ENCODE results near the gene SFXN3. TPM values are rescaled to one million over a fixed set of nuclear protein-coding genes. Genes with fewer than 3 reads are reported as not detected.

SFXN3 gene
- total and polyA plus RNA-seq, 7 donors = 9.5 to 57.1 (median 17.5) TPM

GRCh38 chr10:100996678-100997359, 34.2 kb upstream of the SFXN3 start:
- Histone ChIP-seq H3K27me3 (no peaks in the 10 kb centered on the region), H3K27ac (peak overlapping the region; percentile 99 to 100 (median 100)), H3K36me3 (peaks cover 0 to 14% (median 2%) of the 10 kb centered on the region in 4 donors), H3K4me3 (peak overlapping the region; percentile 80 to 90 (median 90)), H3K9me3 (no peaks in the 10 kb centered on the region), H3K4me1 (peaks cover 0 to 39% (median 31%) of the 10 kb centered on the region in 4 donors)
- peak; percentile 75 for DNase-seq
- WGBS, 2 donors = 3 to 4% methylated on average over 46 of the region's 46 CpGs
- TF ChIP-seq POLR2A (IDR thresholded peaks at IDR 0.05) (no peak), CTCF (IDR thresholded peaks at IDR 0.05) (no peak), EP300 (IDR thresholded peaks at IDR 0.05) (no peak), POLR2AphosphoS5 (IDR thresholded peaks at IDR 0.05) (no peak)
- intact Hi-C loops (cut with DNase I) = loop anchor here (5.0 kb wide), 1 partner anchor 85 kb away; the partner anchor contains the start of gene SLF2

DNA sequence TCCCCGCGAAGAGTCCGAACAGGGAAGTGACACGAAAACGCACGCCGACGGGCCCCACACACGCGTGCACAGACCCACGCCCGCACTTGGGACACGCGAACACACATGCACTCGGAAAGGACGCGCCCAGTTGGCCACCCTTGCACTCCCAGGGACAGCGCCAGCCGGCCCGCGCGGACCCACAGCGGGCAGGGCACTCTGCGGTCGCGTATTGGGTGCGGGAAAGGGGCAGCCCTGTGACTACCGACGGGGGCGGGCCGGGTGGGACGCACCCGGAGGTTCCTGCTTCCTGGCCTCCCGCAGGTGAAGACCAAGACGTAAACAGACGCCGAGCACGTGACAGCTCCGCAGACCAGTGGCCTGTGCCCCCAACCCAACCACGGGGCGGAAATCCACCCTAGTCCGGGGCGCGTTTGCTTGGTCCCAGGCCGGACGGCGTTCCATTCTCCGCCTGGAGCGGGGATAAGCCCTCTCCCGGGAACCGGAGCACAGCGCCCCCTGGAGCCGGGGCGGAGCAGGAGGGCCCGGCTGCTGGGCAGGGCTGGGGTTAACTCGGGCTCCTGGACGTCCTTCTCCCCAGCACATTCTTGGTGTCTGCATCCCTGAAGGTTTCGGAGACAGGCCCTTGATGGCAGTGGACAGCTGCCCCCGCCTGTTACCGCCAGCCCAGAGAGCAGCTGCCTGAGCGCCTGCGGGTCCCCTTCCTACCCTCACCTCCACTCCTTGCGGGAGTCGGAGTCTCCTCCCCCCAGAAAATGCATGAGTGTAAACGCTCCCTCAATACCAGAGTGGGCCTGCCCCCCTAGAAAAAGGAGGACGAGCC, 33.5 kb upstream of the SFXN3 start:
- peak; percentile 91 for DNase-seq
- Histone ChIP-seq H3K4me3 (peak overlapping the region; percentile 80 to 90 (median 90)), H3K9me3 (no peaks in the 10 kb centered on the region), H3K27ac (peak overlapping the region; percentile 99 to 100 (median 100)), H3K4me1 (peaks cover 0 to 46% (median 38%) of the 10 kb centered on the region in 4 donors), H3K36me3 (peaks cover 0 to 14% (median 3%) of the 10 kb centered on the region in 4 donors), H3K27me3 (no peaks in the 10 kb centered on the region)
- WGBS, 2 donors = 0% methylated on average over 66 of the region's 66 CpGs
- TF ChIP-seq EP300 (IDR thresholded peaks at IDR 0.05) (no peak), CTCF (IDR thresholded peaks at IDR 0.05) (peak; percentile 78 to 97 (median 94)), POLR2A (IDR thresholded peaks at IDR 0.05) (peak in 1 of 2 donors; percentile 18), POLR2AphosphoS5 (IDR thresholded peaks at IDR 0.05) (peak in 3 of 4 donors; percentile 4 to 35 (median 11))
- intact Hi-C loops (cut with DNase I) = loop anchor here (5.0 kb wide), 1 partner anchor 85 kb away; the partner anchor contains the start of gene SLF2

DNA sequence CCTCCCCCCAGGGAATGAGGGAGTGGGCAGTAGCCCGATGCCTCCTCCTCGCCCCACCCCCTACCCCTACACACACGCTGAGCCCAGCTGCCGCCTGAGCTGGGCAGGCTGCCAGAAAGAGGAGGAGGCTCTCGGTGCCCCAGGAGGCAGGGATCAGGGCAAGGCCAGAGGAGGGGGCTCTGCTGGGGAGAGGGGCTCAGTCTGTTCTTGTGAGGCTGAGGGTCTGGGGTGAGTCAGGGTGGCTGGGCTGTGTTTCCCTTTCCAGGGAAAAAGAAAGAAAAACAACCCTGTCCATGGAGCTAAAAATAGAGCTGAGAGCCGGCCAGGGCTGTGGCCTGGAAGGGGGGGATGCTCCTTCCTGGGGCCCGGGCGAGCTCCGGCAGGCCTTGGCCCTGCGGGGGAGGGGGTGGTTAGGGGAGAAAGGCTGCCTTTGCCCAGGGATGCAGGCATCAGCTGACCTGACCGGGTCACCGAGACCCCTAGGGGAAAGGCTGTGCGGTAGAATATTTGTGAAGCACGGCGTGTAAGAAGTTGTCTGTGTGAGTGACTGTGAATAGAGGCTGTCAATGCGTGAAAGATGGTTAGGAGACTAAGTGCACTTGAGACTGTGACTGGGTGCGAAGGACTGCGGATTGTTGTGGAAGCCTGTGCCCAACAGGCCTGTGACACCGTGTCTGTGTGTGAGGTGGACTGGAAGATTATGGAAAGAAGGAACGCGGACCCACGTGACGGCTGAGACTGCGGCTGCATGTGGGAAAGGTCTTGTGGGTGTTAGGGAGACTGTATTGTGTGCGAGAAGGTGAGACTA, 32.6 kb upstream of the SFXN3 start:
- TF ChIP-seq EP300 (IDR thresholded peaks at IDR 0.05) = no peak
- no peak for TF ChIP-seq CTCF (IDR thresholded peaks at IDR 0.05)
- TF ChIP-seq POLR2A (IDR thresholded peaks at IDR 0.05) = no peak
- TF ChIP-seq POLR2AphosphoS5 (IDR thresholded peaks at IDR 0.05) = peak; percentile 26 to 53 (median 40)
- DNase-seq = peak; percentile 94
- Histone ChIP-seq H3K27ac (peak overlapping the region; percentile 99 to 100 (median 100)), H3K27me3 (no peaks in the 10 kb centered on the region), H3K4me1 (peaks cover 0 to 55% (median 45%) of the 10 kb centered on the region in 4 donors), H3K4me3 (peak overlapping the region; percentile 80 to 90 (median 90)), H3K9me3 (no peaks in the 10 kb centered on the region), H3K36me3 (peaks cover 1 to 14% (median 8%) of the 10 kb centered on the region in 4 donors)
- WGBS, 2 donors = 2 to 4% methylated on average over 25 of the region's 25 CpGs
- intact Hi-C loops (cut with DNase I) = loop anchor here (5.0 kb wide), 1 partner anchor 86 kb away; the partner anchor contains the start of gene SLF2

All from sigmoid colon (tissue), 7 donors.